SK-N-MC (cell line): Measurements from ENCODE around the gene OCRL.

Experiments
- EZH2 ChIP-seq: fragments of 200-600 bp; sonication (generic); IDR thresholded peaks from one replicate; pipeline ENCODE4 v1.6.1; 2017; ENCODE audit warnings: antibody characterized with exemption
- POLR2AphosphoS5 ChIP-seq: IDR thresholded peaks from 2 replicates; pipeline ENCODE4 v1.6.1; 2012; ENCODE audit warnings: mild to moderate bottlenecking, low read depth, low read length, borderline replicate concordance

DNA sequence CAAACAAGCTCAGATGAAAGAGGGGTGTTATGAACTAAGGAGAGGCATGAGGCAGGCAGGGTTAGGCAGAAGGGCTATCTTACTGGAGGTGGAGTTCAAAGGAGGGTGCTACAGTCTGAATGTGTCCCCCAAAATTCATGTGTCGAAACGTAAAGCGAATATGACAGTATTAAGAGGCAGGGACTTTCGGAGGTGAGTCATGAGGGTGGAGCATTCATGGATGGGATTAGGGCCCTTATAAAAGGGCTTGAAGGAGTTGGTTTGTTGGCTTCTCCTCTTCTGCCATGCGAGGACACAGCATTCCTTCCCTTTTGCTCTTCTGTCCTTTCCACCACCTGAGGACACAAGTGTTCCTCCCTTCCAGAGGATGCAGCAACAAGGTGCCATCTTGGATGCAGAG lies 91.8 kb downstream of the OCRL start:
- TF ChIP-seq EZH2, result no peak
- no peak for TF ChIP-seq POLR2AphosphoS5
